GM12878 (cell line): ENCODE data around the gene MYO1H. TPM values are rescaled to one million over a fixed set of nuclear protein-coding genes. Genes with fewer than 3 reads are reported as not detected.

Experiments used
- ATAC-seq: fragments of 200-7000 bp; cut with Tn5 transposase; 3 replicates; pipeline ENCODE4 v1.9.1; 2020; ENCODE audit warnings: mild to moderate bottlenecking, moderate library complexity
- BruUV-seq: library from RNA; stranded (reverse); fragments of 400-500 nt; replicated peaks from 2 replicates; lab custom pipeline; 2021; lab: Mats Ljungman, UMichigan
- CTCF ChIA-PET: fragments of 300-600 bp; sonication (Branson Sonifier 250); formaldehyde crosslinking; extraction: SDS; loops from one replicate; lab custom pipeline; 2021; ENCODE audit warnings: inconsistent platforms; lab: Yijun Ruan, JAX
- POLR2A ChIA-PET: fragments of 350-600 bp; formaldehyde crosslinking; extraction: SDS; loops from one replicate; lab custom pipeline; 2021; ENCODE audit warnings: inconsistent platforms; lab: Charles Lee
- RAD21 ChIA-PET: fragments of 300-600 bp; sonication (Branson Sonifier 250); formaldehyde crosslinking; loops from one replicate; lab custom pipeline; 2023; ENCODE audit warnings: antibody characterized with exemption; ENCODE audit not compliant: unreplicated experiment; lab: Charles Lee
- SMC1A ChIA-PET: fragments of 300-600 bp; sonication (Branson Sonifier 250); formaldehyde crosslinking; loops from one replicate; lab custom pipeline; 2023; ENCODE audit not compliant: unreplicated experiment, uncharacterized antibody; lab: Charles Lee
- DNase-seq: peaks from one replicate; pipeline ENCODE4 v3.0.0-alpha.2; 2011; ENCODE audit warnings: low read depth, low spot score
- FAIRE-seq: peaks from 3 replicates; lab custom pipeline; 2011; peaks lifted over from hg19 to GRCh38; lab: Jason Lieb, UNC
- H2AFZ ChIP-seq: 2 replicates; pipeline ENCODE4 v1.6.0; 2011; ENCODE audit warnings: low read depth, low read length, control low read depth; ENCODE audit not compliant: control insufficient read depth
- H3K27ac ChIP-seq: 2 replicates; pipeline ENCODE4 v1.5.1; 2011; ENCODE audit warnings: control low read depth; ENCODE audit not compliant: control insufficient read depth, insufficient read depth
- H3K27me3 ChIP-seq, 2 experiments: replicated peaks in 1 of 2; 2 replicates each; pipeline versions ENCODE4 v1.6.0 to v1.6.1; 2011; ENCODE audit warnings: low read length in 1 of 2; ENCODE audit not compliant: control insufficient read depth in 2 of 2, insufficient read depth in 2 of 2
- H3K36me3 ChIP-seq, 2 experiments: 2 replicates each; pipeline ENCODE4 v1.5.1; 2011; ENCODE audit warnings: low read length in 1 of 2; ENCODE audit not compliant: control insufficient read depth in 2 of 2, insufficient read depth in 2 of 2
- H3K4me1 ChIP-seq: 2 replicates; pipeline ENCODE4 v1.6.1; 2011; ENCODE audit warnings: mild to moderate bottlenecking, low read length, moderate library complexity, mixed read lengths; ENCODE audit not compliant: control insufficient read depth, insufficient read depth
- H3K4me2 ChIP-seq: 2 replicates; pipeline ENCODE4 v1.6.0; 2011; ENCODE audit warnings: control low read depth; ENCODE audit not compliant: control insufficient read depth, insufficient read depth
- H3K4me3 ChIP-seq: fragments of 200-600 bp; sonication (generic); 2 replicates; pipeline ENCODE4 v1.5.1; 2016
- H3K79me2 ChIP-seq: 2 replicates; pipeline ENCODE4 v1.6.0; 2011; ENCODE audit warnings: low read length; ENCODE audit not compliant: control insufficient read depth, insufficient read depth
- H3K9ac ChIP-seq: 2 replicates; pipeline ENCODE4 v1.8.0; 2011; ENCODE audit warnings: low read length, control low read depth, mixed read lengths; ENCODE audit not compliant: control insufficient read depth, insufficient read depth
- H3K9me3 ChIP-seq: replicated peaks from 3 replicates; pipeline ENCODE4 v1.5.1; 2011; ENCODE audit warnings: mild to moderate bottlenecking, low read length; ENCODE audit not compliant: control insufficient read depth, insufficient read depth
- H4K20me1 ChIP-seq: 2 replicates; pipeline ENCODE4 v1.6.0; 2011; ENCODE audit not compliant: control insufficient read depth, insufficient read depth
- BHLHE40 ChIP-seq, 2 experiments: fragments of 450-650 bp in 1 of 2; IDR thresholded peaks; 2 replicates each; pipeline ENCODE4 v1.6.1; 2011 to 2017; ENCODE audit warnings: low read depth in 2 of 2, borderline replicate concordance in 1 of 2, improper control_type of control experiment in 1 of 2, low read length in 1 of 2, mild to moderate bottlenecking in 1 of 2
- IRF3 ChIP-seq: fragments of 450-650 bp; IDR thresholded peaks from 2 replicates; pipeline ENCODE4 v1.6.1; 2014; ENCODE audit warnings: mild to moderate bottlenecking
- IRF4 ChIP-seq: IDR thresholded peaks from 2 replicates; pipeline ENCODE4 v1.6.1; 2011; ENCODE audit warnings: low read depth, low read length
- IRF5 ChIP-seq: fragments of 450-650 bp; IDR thresholded peaks from 2 replicates; pipeline ENCODE4 v1.6.1; 2017; ENCODE audit warnings: borderline replicate concordance
- NFYA ChIP-seq: IDR thresholded peaks from 2 replicates; pipeline ENCODE4 v1.6.1; 2011; ENCODE audit warnings: low read depth, mild to moderate bottlenecking, low read length, improper control_type of control experiment, borderline replicate concordance
- NR2F1 ChIP-seq: fragments of 450-650 bp; conservative IDR thresholded peaks from 2 replicates; pipeline ENCODE4 v1.6.1; 2017; ENCODE audit warnings: mild to moderate bottlenecking
- REST ChIP-seq: IDR thresholded peaks from 2 replicates; pipeline ENCODE4 v1.6.1; 2012; ENCODE audit warnings: mild to moderate bottlenecking, low read depth, low read length
- SMAD1 ChIP-seq: fragments of 450-650 bp; IDR thresholded peaks from 2 replicates; pipeline ENCODE4 v1.6.1; 2018; ENCODE audit warnings: mild to moderate bottlenecking, low read depth; ENCODE audit not compliant: partially characterized antibody
- SREBF2 ChIP-seq: IDR thresholded peaks from 2 replicates; pipeline ENCODE4 v1.6.1; 2012; ENCODE audit warnings: mild to moderate bottlenecking, low read length
- ZBTB11 ChIP-seq: fragments of 450-650 bp; formaldehyde crosslinking; IDR thresholded peaks from 2 replicates; pipeline ENCODE4 v1.5.0; 2022; ENCODE audit warnings: mild to moderate bottlenecking, missing genetic modification characterization
- WGBS: methylation state at CpG from one replicate; pipeline ENCODE4 v1.1.6; 2016; ENCODE audit warnings: low lambda C conversion rate; ENCODE audit not compliant: insufficient replicate concordance, insufficient coverage; ENCODE audit errors: missing lambda C conversion rate; 5-methylcytosine and 5-hydroxymethylcytosine counted together
- in situ Hi-C: fragments of 300-500 bp; cut with MboI; formaldehyde crosslinking; loops from 9 replicates; pipeline ENCODE4 v1.14.3; 2018; ENCODE audit warnings: mixed read lengths
- intact Hi-C: fragments of 100-400 bp; cut with micrococcal nuclease; formaldehyde crosslinking; loops from one replicate; pipeline ENCODE4 v1.14.2; 2022; ENCODE audit not compliant: unreplicated experiment
- polyA plus RNA-seq, 11 experiments: library from polyadenylated mRNA; depleted of rRNA in 4 of 11; unstranded in 6 of 11; stranded (reverse) in 5 of 11; fragments of >200 nt; fragmentation: Nextera tagmentation in 4 of 11; fragmentation: Illumina TruSeq in 1 of 11; extraction: Ambion mirVana in 4 of 11; extraction: Trizol in 1 of 11; gene quantifications; 1 replicate in 1 of 11; 2 replicates in 10 of 11; pipeline versions ENCODE4 v1.2.1 to v1.2.3, GENCODE V29; 2011 to 2016; ENCODE audit warnings: inconsistent platforms in 2 of 11, missing spikeins in 2 of 11, low read depth in 1 of 11
- total RNA-seq, 4 experiments: library from RNA; depleted of rRNA in 3 of 4; stranded (reverse); fragments of >200 nt in 3 of 4; fragmentation: Illumina TruSeq in 1 of 4; extraction: Trizol in 1 of 4; gene quantifications; 2 replicates each; pipeline versions ENCODE4 v1.2.1 to v1.2.3, GENCODE V29; 2013 to 2021

MYO1H gene
- total and polyA plus RNA-seq, 10 of the 15 experiments (the other 5 are each of a cell fraction or from before 2014, with no cell fraction given) = 0.05 TPM; not detected in 9

GRCh38 chr12:109459247-109459646, 111.5 kb downstream of the MYO1H start (continued):
- no peak for TF ChIP-seq SREBF2
- no peak for TF ChIP-seq IRF3
- TF ChIP-seq REST = no peak
- no peak for TF ChIP-seq IRF5
- TF ChIP-seq, all 136 proteins: peak for 0

- WGBS = 90% methylated on average over 13 of the region's 13 CpGs
- SMC1A ChIA-PET = no interaction called here
- Histone ChIP-seq H4K20me1 (no peaks in the 10 kb centered on the region), H3K4me3 (no peak overlapping the region), H3K9ac (no peak overlapping the region), H3K79me2 (no peaks in the 10 kb centered on the region; the same call in none of the 2 replicates), H3K27ac (no peak overlapping the region), H2AFZ (no peak overlapping the region), H3K36me3 (peaks cover 8 to 14% of the 10 kb centered on the region in 2 experiments), H3K9me3 (no peaks in the 10 kb centered on the region), H3K27me3 (no peaks in the 10 kb centered on the region), H3K4me1 (peaks cover 3% of the 10 kb centered on the region; the same call in 1 of the 2 replicates), H3K4me2 (no peak overlapping the region)
- CTCF ChIA-PET = interaction anchor here (1.1 to 1.5 kb wide), 2 partner anchors 11 to 67 kb away, joined by 3 read pairs; no protein-coding TSS in a partner anchor
- BruUV-seq = no TSS peak
- no peak for DNase-seq
- RAD21 ChIA-PET = no interaction called here
- in situ Hi-C loops (no loop called here), intact Hi-C loops (no loop called here)
- FAIRE-seq = no peak
- POLR2A ChIA-PET = no interaction called here
- no peak for ATAC-seq
- no peak for TF ChIP-seq NFYA
- TF ChIP-seq SMAD1 = no peak
- no peak for TF ChIP-seq BHLHE40 (IDR thresholded peaks at IDR 0.05; ENCODE audit: borderline replicate concordance in 1 of 2, low read depth in 2 of 2, low read length in 1 of 2)
- TF ChIP-seq ZBTB11 (CRISPR knock-in tag) = no peak
- no peak for TF ChIP-seq NR2F1
- TF ChIP-seq IRF5 = no peak
- TF ChIP-seq IRF4 = no peak
Measured at GRCh38 chr12:109460538-109460937, 112.8 kb downstream of the MYO1H start.
